H1 (cell line): ENCODE measurements around the gene THAP7.

Experiments
- CEBPB ChIP-seq: IDR thresholded peaks from 2 replicates; pipeline ENCODE4 v1.6.1; 2012; ENCODE audit warnings: low read depth, low read length
- EGR1 ChIP-seq: IDR thresholded peaks from 2 replicates; pipeline ENCODE4 v1.6.1; 2011; ENCODE audit warnings: low read depth, low read length, borderline replicate concordance
- KDM5A ChIP-seq: fragments of 200-600 bp; IDR thresholded peaks from 2 replicates; pipeline ENCODE4 v1.7.1; 2012; ENCODE audit warnings: mild to moderate bottlenecking, low read length, inconsistent platforms, mixed read lengths
- POLR2A ChIP-seq, 2 experiments: IDR thresholded peaks; 1 replicate in 1 of 2; 2 replicates in 1 of 2; pipeline ENCODE4 v1.6.1; 2011; ENCODE audit warnings: low read depth in 2 of 2, low read length in 2 of 2, mild to moderate bottlenecking in 2 of 2; ENCODE audit errors: control extremely low read depth in 1 of 2
- SIN3A ChIP-seq, 2 experiments: IDR thresholded peaks in 1 of 2; conservative IDR thresholded peaks in 1 of 2; 2 replicates each; pipeline ENCODE4 v1.6.1; 2011 to 2012; ENCODE audit warnings: low read length in 2 of 2, improper control_type of control experiment in 1 of 2, low read depth in 1 of 2, mild to moderate bottlenecking in 1 of 2
- TF ChIP-seq, protein P1 (sequence below), 3 experiments: IDR thresholded peaks; 1 replicate in 2 of 3; 2 replicates in 1 of 3; pipeline versions ENCODE4 v1.5.1 to v1.6.1; 2011; ENCODE audit warnings: low read length in 3 of 3, mild to moderate bottlenecking in 3 of 3, inconsistent platforms in 2 of 3, low read depth in 1 of 3, moderate library complexity in 1 of 3; ENCODE audit not compliant: insufficient read depth in 1 of 3; ENCODE audit errors: control extremely low read depth in 1 of 3

DNA sequence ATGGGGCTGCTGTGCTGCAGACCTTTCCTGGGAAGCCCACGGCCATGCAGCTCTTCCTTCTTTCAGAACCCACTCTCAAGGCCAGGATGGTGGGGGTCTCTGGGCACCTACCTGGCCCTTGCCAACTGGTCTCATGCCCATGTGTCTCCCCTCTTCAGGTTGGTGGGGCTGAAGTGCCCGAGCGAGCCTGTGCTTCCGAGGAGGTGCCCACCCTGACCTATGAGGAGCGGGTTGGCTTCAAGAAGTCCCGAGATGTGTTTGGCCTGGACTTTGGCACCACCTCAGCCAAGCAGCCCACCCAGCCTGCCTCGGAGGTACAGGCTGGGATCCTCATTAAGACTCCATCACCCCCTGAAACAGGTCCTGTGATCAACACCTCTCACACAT, 9.9 kb downstream of the THAP7 start:
- TF ChIP-seq CEBPB (no peak), POLR2A (IDR thresholded peaks at IDR 0.05; ENCODE audit: control extremely low read depth in 1 of 2, low read depth in 2 of 2, low read length in 2 of 2) (no peak), SIN3A (conservative IDR thresholded peaks at IDR 0.05 in 1 of 2, IDR thresholded peaks at IDR 0.05 in 1 of 2; ENCODE audit: low read depth in 1 of 2, low read length in 2 of 2) (no peak), KDM5A (no peak), EGR1 (no peak)
- TF ChIP-seq, protein P1, sequence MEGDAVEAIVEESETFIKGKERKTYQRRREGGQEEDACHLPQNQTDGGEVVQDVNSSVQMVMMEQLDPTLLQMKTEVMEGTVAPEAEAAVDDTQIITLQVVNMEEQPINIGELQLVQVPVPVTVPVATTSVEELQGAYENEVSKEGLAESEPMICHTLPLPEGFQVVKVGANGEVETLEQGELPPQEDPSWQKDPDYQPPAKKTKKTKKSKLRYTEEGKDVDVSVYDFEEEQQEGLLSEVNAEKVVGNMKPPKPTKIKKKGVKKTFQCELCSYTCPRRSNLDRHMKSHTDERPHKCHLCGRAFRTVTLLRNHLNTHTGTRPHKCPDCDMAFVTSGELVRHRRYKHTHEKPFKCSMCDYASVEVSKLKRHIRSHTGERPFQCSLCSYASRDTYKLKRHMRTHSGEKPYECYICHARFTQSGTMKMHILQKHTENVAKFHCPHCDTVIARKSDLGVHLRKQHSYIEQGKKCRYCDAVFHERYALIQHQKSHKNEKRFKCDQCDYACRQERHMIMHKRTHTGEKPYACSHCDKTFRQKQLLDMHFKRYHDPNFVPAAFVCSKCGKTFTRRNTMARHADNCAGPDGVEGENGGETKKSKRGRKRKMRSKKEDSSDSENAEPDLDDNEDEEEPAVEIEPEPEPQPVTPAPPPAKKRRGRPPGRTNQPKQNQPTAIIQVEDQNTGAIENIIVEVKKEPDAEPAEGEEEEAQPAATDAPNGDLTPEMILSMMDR (IDR thresholded peaks at IDR 0.05; ENCODE audit: control extremely low read depth in 1 of 3, insufficient read depth in 1 of 3, low read depth in 1 of 3, low read length in 3 of 3), result no peak
